OCI-LY7 (cell line): Measurements from ENCODE around the gene ALDOA. TPM values are rescaled to one million over a fixed set of nuclear protein-coding genes. Genes with fewer than 3 reads are reported as not detected.
"Not testable (repeated sequence)": the region's sequence is repeated elsewhere in the genome, so short reads cannot be mapped to it uniquely, and the experiment has no call there.

Experiments
- BruUV-seq: library from RNA; stranded (reverse); fragments of 400-500 nt; replicated peaks from 2 replicates; lab custom pipeline; 2021; lab: Mats Ljungman, UMichigan
- CTCF ChIA-PET: fragments of 300-600 bp; sonication (Branson Sonifier 250); formaldehyde crosslinking; loops from one replicate; lab custom pipeline; 2022; ENCODE audit warnings: antibody characterized with exemption; ENCODE audit not compliant: unreplicated experiment; lab: Charles Lee
- POLR2A ChIA-PET: fragments of 300-600 bp; sonication (Branson Sonifier 250); formaldehyde crosslinking; loops from one replicate; lab custom pipeline; 2022; ENCODE audit warnings: antibody characterized with exemption; lab: Charles Lee
- DNase-seq: peaks from one replicate; pipeline ENCODE4 v3.0.0-alpha.2; 2015; ENCODE audit warnings: low spot score
- H2AFZ ChIP-seq: fragments of 200-600 bp; sonication (generic), shearing (Covaris generic); 2 replicates; pipeline ENCODE4 v1.6.1; 2014; ENCODE audit warnings: mild to moderate bottlenecking, antibody characterized with exemption, low read length, moderate library complexity
- H3K27ac ChIP-seq: fragments of 200-600 bp; sonication (generic); 2 replicates; pipeline ENCODE4 v1.5.1; 2014; ENCODE audit warnings: mixed run types, low read depth, mild to moderate bottlenecking, moderate library complexity, low read length, inconsistent platforms; ENCODE audit not compliant: poor library complexity, severe bottlenecking
- H3K36me3 ChIP-seq: fragments of 200-600 bp; sonication (generic); 2 replicates; pipeline ENCODE4 v1.6.1; 2014; ENCODE audit warnings: mild to moderate bottlenecking, antibody characterized with exemption, low read length, moderate library complexity, mixed read lengths; ENCODE audit not compliant: insufficient read depth
- H3K4me1 ChIP-seq: fragments of 200-600 bp; sonication (generic); 2 replicates; pipeline ENCODE4 v1.5.1; 2014; ENCODE audit warnings: mild to moderate bottlenecking, low read length; ENCODE audit not compliant: insufficient read depth, poor library complexity, severe bottlenecking
- H3K4me2 ChIP-seq: fragments of 200-600 bp; sonication (generic); 2 replicates; pipeline ENCODE4 v1.6.1; 2014; ENCODE audit warnings: mild to moderate bottlenecking, low read length
- H3K4me3 ChIP-seq: fragments of 200-600 bp; sonication (generic); 2 replicates; pipeline ENCODE4 v1.5.1; 2014; ENCODE audit warnings: mild to moderate bottlenecking, low read depth, low read length; ENCODE audit not compliant: poor library complexity, severe bottlenecking
- H3K79me2 ChIP-seq: fragments of 200-600 bp; sonication (generic); 2 replicates; pipeline ENCODE4 v1.6.1; 2016; ENCODE audit warnings: low read depth, mild to moderate bottlenecking, low read length, moderate library complexity, mixed read lengths; ENCODE audit not compliant: insufficient read depth
- H3K9me2 ChIP-seq: fragments of 200-600 bp; sonication (generic); 2 replicates; pipeline ENCODE4 v1.6.1; 2016; ENCODE audit warnings: mild to moderate bottlenecking, low read length, mixed read lengths; ENCODE audit not compliant: insufficient read depth
- H3K9me3 ChIP-seq: fragments of 200-600 bp; sonication (generic); 2 replicates; pipeline ENCODE4 v1.6.1; 2014; ENCODE audit warnings: mild to moderate bottlenecking, mixed run types, low read length, mixed read lengths
- H4K20me1 ChIP-seq: fragments of 200-600 bp; sonication (generic); 2 replicates; pipeline ENCODE4 v1.6.1; 2014; ENCODE audit warnings: mild to moderate bottlenecking, antibody characterized with exemption, low read length, moderate library complexity, mixed read lengths; ENCODE audit not compliant: insufficient read depth
- EZH2phosphoT487 ChIP-seq: fragments of 200-600 bp; sonication (generic); IDR thresholded peaks from 2 replicates; pipeline ENCODE4 v1.6.1; 2018; ENCODE audit warnings: low read depth, borderline replicate concordance, mild to moderate bottlenecking, mixed run types, antibody characterized with exemption, low read length, moderate library complexity, mixed read lengths
- intact Hi-C: fragments of 100-400 bp; cut with micrococcal nuclease; formaldehyde crosslinking; loops from one replicate; pipeline ENCODE4 v1.10.0; 2022; ENCODE audit not compliant: unreplicated experiment
- total RNA-seq, 2 experiments: library from RNA; depleted of rRNA in 1 of 2; stranded (reverse); fragments of >200 nt in 1 of 2; shearing (Covaris generic) in 1 of 2; gene quantifications; 2 replicates each; pipeline ENCODE4 v1.2.3, GENCODE V29; 2014 to 2022
- TF ChIP-seq, protein P1 (sequence below): fragments of 200-600 bp; sonication (generic); conservative IDR thresholded peaks from 2 replicates; pipeline ENCODE4 v1.5.1; 2014; ENCODE audit warnings: mild to moderate bottlenecking, antibody characterized with exemption, low read length, moderate library complexity, mixed read lengths

The ALDOA gene
- total RNA-seq, 2 experiments from 2014 or later, result 809 to 1,029 TPM

DNA sequence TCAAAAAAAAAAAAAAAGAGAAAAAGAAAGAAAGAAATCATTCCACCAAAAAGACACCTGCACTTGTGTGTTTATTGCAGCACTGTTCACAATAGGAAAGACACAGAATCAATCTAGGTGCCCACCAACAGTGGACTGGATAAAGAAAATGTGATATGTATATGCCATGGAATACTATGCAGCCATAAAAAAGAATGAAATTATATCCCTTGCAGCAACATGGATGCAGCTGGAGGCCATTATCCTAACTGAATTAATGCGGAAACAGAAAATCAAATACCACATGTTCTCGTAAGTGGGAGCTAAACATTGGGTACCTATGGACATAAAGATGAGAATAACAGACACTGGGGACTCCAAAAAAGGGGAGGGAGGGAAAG is 48.3 kb upstream of the ALDOA start:
- Histone ChIP-seq H3K79me2 (no peaks in the 10 kb centered on the region), H3K36me3 (no peaks in the 10 kb centered on the region), H3K4me2 (no peak overlapping the region), H3K9me2 (no peaks in the 10 kb centered on the region), H3K4me3 (no peak overlapping the region), H3K9me3 (no peaks in the 10 kb centered on the region), H2AFZ (no peak overlapping the region), H3K4me1 (no peaks in the 10 kb centered on the region), H4K20me1 (no peaks in the 10 kb centered on the region), H3K27ac (no peak overlapping the region)
- intact Hi-C loops, result no loop called here
- ChIA-PET POLR2A (no interaction called here), CTCF (no interaction called here)
- no TSS peak for BruUV-seq
- DNase-seq, result no peak
- no peak for TF ChIP-seq EZH2phosphoT487
- TF ChIP-seq, protein P1, sequence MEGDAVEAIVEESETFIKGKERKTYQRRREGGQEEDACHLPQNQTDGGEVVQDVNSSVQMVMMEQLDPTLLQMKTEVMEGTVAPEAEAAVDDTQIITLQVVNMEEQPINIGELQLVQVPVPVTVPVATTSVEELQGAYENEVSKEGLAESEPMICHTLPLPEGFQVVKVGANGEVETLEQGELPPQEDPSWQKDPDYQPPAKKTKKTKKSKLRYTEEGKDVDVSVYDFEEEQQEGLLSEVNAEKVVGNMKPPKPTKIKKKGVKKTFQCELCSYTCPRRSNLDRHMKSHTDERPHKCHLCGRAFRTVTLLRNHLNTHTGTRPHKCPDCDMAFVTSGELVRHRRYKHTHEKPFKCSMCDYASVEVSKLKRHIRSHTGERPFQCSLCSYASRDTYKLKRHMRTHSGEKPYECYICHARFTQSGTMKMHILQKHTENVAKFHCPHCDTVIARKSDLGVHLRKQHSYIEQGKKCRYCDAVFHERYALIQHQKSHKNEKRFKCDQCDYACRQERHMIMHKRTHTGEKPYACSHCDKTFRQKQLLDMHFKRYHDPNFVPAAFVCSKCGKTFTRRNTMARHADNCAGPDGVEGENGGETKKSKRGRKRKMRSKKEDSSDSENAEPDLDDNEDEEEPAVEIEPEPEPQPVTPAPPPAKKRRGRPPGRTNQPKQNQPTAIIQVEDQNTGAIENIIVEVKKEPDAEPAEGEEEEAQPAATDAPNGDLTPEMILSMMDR, result no peak

DNA sequence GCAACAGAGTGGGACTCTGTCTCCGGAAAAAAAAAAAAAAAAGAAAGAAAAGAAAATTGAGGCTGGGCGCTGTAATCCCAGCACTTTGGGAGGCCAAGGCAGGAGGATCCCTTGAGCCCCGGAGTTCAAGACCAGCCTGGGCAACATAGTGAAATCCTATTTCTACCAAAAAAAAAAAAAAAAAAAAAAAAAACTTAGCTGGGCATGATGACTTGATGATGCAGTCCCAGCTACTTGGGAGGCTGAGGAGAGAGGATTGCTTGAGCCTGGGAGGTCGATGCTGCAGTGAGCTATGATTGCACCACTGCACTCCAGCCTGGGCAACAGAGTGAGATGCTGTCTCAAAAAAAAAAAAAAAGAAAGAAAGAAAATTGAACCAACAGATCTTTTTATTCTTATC is 47.6 kb upstream of the ALDOA start:
- DNase-seq, H3K4me1 ChIP-seq, H3K36me3 ChIP-seq, H3K79me2 ChIP-seq, H3K4me2 ChIP-seq, intact Hi-C loops, H3K9me2 ChIP-seq, H3K4me3 ChIP-seq, H3K9me3 ChIP-seq, BruUV-seq, H2AFZ ChIP-seq, H3K27ac ChIP-seq, POLR2A ChIA-PET, H4K20me1 ChIP-seq: not testable (repeated sequence)
- CTCF ChIA-PET, result interaction anchor here (0.5 kb wide), 1 partner anchor 104 kb away, joined by 6 read pairs; no protein-coding TSS in a partner anchor

DNA sequence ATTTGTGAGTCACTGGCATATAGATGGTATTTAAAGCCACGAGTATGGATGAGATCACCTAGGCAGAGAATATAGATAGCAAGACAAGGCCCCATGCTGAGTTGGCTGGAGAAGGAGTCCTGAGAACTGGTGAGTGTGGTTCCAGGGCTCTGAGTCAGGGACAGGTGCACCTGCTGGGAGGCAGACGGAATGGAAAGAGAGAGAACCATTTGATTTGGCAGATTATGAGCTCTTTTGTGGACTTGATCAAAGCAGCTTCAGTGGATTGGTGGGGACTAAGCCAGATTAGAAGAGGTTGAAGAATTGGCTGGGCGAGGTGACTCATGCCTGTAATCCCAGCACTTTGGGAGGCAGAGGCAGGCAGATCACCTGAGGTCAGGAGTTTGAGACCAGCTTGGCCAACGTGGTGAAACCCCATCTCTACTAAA is 46.8 kb upstream of the ALDOA start:
- Histone ChIP-seq H3K9me3 (no peaks in the 10 kb centered on the region), H3K79me2 (no peaks in the 10 kb centered on the region), H3K4me3 (no peak overlapping the region), H4K20me1 (no peaks in the 10 kb centered on the region), H3K4me1 (no peaks in the 10 kb centered on the region), H3K27ac (no peak overlapping the region), H3K9me2 (no peaks in the 10 kb centered on the region), H3K4me2 (no peak overlapping the region), H2AFZ (no peak overlapping the region), H3K36me3 (no peaks in the 10 kb centered on the region)
- no peak for TF ChIP-seq EZH2phosphoT487
- TF ChIP-seq, protein P1, result no peak
- no TSS peak for BruUV-seq
- ChIA-PET CTCF (interaction anchor here (1.1 kb wide), 2 partner anchors 14 to 46 kb away, joined by 4 read pairs; no protein-coding TSS in a partner anchor), POLR2A (no interaction called here)
- no peak for DNase-seq
- intact Hi-C loops, result no loop called here
